ENCODE results near the gene CCDC14.
"Not testable (repeated sequence)": the region's sequence is repeated elsewhere in the genome, so short reads cannot be mapped to it uniquely, and the experiment has no call there.

The CCDC14 gene

DNA sequence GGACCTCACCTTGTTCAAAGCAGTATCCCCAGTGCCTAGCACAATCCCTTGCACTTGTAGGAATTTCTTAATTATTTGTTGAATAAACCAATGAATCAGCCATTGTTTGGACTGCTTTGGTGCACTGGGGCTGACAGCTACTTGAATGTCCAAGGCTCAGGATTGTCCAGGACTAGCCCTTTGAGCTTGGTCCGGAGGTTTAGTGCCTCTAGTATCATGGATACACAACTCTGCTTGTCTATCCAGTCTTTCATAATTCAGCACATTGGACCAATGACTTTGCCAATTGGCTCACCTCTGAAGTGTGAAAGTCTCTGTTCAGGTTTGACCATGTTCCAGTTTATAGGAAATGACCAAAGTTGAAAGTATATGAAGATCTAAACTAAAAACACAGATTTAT is 3.8 kb upstream of the CCDC14 start:
- not testable (repeated sequence) for DNase-seq (ENCODE audit: low read depth)

DNA sequence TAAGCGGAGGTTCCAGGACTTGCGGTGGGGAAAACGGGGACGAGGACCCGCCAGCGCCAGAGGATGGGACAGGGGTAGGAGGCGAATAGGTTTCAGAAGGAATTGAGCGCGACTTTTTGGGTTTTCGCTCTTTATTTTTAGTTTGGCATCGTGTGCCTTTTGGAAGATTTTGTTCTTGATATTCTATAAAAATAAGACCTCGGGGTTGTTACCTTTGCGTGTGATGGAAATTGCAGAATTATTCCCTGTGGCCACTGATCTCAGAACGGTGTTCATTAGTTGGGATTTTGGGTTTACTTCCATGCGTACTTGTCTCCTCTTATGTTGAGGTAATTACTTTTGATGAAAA is 453 bp upstream of the CCDC14 start:
- no peak for DNase-seq (ENCODE audit: low read depth)

DNA sequence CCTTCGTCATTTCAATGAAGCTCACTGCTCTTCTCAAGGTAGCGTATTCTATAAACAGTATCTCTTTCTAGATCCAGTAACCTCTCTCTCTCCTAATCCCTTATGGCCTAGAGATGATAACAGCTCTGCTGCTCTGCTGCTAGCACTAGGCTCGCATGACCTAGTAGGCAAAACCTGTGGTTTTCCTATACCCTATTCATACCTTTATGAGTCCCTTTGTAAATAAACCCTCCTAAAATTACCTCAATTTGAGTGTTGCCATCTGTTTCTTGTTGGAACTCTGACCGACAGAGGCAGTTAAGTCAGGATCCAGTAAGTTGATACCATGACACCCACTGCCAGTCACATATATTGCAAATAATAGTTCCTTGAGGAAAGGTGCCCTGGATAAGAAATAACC is 7.3 kb downstream of the CCDC14 start:
- DNase-seq (ENCODE audit: low read depth), result no peak

DNA sequence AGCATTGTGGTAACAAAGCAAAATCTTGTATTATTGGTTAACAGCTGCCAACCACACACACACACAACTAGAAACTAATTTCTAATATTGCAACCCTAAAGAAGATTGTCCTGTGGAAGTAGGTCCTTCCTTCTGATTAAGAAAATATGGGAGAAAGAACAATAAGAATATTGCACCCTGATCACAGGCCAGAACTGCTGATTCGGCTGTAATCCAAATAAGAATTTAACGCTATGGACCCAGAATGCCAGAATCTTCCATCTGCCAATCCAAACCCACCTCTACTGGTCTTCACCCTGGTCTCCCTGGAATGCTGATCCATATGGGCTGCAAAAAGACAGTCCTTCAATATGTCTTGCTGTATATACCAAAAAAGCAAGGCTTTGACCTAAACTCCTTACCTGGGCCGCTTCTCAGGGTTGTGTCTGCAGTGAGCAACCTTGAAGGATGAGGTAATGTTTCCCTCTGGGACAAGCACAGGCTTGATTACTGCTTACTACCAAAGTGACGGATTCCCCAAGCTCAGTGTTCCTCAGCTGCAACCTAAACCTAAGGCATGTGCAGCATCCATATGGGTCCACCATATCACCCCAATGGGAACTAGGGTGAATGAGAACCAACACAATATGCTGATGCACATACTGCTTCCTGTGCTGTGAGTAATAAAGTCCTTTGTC is 8.0 kb downstream of the CCDC14 start:
- DNase-seq (ENCODE audit: low read depth), result no peak

- no peak for DNase-seq (ENCODE audit: low read depth)
Observed at GRCh38 chr3:123951522-123952447, 9.2 kb downstream of the CCDC14 start.

GRCh38 chr3:123949641-123950040 is 11.4 kb downstream of the CCDC14 start:
- no peak for DNase-seq (ENCODE audit: low read depth)

GRCh38 chr3:123948449-123948848 is 12.6 kb downstream of the CCDC14 start:
- DNase-seq (ENCODE audit: low read depth), result no peak

DNA sequence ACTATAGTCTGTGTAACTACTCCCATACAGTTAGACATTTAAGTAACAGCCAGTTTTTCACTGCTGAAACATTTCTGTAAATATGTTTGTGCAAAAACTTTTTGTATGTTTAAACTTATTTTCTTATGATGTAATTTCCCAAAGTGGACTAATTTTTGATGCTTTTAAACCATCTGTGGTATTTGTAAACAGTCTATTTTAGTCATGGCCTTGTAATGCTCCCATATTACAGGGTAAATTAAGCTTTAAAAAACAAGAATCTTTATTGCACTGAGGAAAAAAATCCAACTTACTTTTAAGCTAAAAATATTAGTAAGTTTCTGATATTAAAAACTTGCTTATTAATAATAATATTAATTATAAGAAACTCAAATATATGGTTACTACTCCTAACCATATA is 13.5 kb downstream of the CCDC14 start:
- DNase-seq (ENCODE audit: low read depth), result no peak

DNA sequence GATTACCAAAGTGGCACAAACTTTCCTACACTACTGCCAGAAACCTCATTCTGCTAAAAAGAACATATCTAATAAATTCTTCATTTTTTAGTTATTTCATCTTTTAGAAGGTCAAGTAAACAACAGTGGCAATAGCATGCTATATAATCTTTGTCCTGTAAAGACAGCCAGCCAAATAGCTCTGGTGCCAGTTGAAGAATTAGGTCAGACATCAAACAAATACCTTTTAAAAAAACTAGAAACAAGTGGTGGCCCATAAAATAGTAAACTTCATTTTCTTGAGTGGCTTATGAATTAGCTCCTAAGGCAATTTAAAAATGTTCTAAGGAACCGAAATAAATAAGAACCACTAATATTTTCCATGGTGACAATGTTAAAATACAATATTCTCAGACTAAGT is 19.5 kb downstream of the CCDC14 start:
- DNase-seq (ENCODE audit: low read depth), result no peak

- DNase-seq (ENCODE audit: low read depth), result no peak
Observed at GRCh38 chr3:123941121-123941520, 19.9 kb downstream of the CCDC14 start.

GRCh38 chr3:123939706-123940105 is 21.3 kb downstream of the CCDC14 start:
- no peak for DNase-seq (ENCODE audit: low read depth)

DNA sequence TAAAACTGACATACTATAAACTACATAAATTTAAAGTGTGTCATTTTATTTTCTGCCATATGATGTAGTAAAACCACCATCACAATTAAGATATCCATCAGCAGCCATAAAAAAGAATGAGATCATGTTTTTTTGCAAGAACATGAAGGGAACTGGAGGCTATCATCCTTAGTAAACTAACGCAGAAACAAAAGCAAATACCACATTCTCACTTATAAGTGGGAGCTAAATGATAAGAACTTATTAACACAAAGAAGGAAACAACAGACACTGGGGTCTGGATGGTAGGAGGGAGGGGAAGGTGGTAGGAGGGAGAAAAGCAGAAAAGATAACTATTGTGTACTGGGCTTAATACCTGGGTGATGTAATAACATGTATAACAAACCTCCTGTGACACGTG is 24.6 kb downstream of the CCDC14 start:
- no peak for DNase-seq (ENCODE audit: low read depth)

GRCh38 chr3:123935830-123936229 is 25.2 kb downstream of the CCDC14 start:
- no peak for DNase-seq (ENCODE audit: low read depth)

DNA sequence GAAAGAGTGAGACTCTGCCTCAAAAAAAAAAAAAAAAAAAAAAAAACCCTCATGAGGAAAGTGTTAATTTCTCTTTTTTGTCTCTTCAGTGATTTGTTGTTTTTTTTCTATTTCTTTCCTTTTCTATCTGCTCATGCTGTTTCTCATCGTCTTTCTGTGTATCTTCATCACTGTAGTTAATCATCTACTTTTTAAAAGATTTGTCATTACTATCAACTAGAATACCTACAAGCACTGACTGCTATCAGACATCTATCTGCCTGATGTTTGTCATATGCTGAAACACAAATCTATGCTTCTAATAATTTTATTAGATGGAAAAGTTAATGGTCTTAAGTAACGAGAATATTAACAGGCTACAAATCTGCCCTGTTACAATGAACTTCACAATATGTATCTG is 26.8 kb downstream of the CCDC14 start:
- no peak for DNase-seq (ENCODE audit: low read depth)

DNA sequence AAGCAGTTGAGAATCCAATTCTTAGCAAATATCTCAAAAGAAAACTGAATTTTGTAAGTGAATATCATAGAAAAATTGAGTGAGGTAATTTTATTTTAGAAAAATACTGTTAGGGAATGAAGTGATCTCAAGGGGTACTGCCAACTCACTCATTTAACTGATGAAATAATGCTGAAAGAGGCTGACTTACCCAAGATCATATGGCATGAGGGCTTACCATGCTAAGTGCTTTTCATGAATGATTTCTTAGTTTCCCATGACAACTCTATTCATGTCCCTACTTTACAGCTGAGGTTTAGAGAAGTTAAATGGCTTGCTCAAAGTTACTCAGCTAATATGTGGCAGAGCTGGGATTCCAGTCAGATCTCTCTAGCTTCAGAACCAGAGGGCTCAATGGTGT is 30.6 kb downstream of the CCDC14 start:
- no peak for DNase-seq (ENCODE audit: low read depth)

DNA sequence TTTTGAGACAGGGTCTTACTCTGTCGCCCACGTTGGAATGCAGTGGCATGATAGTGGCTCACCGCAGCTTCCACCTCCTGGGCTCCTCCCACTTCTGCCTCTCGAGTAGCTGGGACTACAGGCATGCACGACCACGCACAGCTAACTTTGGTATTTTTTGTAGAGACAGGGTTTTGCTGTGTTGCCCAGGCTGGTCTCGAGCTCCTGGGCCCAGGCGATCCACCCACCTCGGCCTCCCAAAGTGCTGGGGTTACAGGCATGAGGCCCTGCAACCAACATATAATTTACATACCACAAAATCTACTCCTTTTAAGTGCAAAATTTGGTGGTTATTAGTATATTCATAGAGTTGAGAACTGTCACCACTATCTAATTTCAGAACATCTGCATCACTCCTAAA is 31.7 kb downstream of the CCDC14 start:
- no peak for DNase-seq (ENCODE audit: low read depth)

DNA sequence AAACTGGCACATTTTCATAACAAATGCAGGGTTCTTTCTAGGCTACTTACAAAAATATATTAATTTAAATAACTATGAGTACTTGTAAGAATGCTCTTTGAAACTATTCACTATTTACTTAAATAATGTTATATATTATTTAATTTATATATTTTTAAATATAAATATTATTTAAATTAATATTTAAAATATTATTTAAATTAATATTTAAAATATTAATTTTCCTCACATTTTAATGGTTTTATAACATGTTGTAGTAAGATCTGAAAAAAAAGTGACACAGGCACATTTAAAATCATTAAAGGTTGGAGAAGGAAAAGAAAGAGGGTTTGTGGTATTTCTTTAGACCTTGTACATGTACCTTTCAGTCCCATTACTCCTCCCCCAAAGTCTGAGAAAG is 34.6 kb downstream of the CCDC14 start:
- DNase-seq (ENCODE audit: low read depth), result no peak

GRCh38 chr3:123920868-123921267 is 40.2 kb downstream of the CCDC14 start:
- DNase-seq (ENCODE audit: low read depth), result no peak

DNA sequence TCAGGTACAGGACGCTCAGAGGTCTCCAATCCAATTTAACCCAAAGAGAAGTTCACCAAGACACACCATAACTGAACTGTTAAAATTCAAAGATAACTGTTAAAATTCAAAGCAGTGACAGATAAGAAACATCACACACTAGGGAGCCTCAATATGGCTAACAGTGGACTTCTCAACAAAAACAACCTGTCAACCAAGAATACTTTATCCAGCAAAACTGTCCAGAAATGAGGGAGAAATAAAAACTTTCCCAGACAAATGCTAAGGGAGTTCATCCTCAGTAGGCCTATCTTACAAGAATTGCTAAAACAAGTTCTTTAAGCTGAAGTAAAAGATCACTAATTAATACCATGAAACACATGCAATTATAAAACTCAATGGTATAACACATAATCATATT is 40.6 kb downstream of the CCDC14 start:
- DNase-seq (ENCODE audit: low read depth), result no peak

DNA sequence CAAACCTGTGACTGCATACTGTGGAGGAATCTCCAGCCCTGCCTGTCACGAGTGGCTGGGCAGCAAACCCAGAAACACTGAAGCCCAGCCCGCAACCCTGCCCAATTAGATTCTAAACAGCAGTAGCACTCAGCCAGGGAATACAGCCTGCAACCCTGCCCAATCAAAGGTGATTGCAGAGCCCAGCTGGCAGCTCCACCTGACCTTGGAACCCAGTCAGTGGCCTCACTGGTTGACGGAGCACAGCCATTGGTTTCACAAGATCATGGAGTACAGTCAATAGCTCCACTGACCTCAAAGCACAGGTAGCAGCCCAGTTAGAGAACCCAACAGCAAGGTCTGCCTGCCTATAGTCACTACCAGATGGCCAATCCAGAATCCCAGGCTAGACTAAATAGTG is 41.7 kb downstream of the CCDC14 start:
- no peak for DNase-seq (ENCODE audit: low read depth)

DNA sequence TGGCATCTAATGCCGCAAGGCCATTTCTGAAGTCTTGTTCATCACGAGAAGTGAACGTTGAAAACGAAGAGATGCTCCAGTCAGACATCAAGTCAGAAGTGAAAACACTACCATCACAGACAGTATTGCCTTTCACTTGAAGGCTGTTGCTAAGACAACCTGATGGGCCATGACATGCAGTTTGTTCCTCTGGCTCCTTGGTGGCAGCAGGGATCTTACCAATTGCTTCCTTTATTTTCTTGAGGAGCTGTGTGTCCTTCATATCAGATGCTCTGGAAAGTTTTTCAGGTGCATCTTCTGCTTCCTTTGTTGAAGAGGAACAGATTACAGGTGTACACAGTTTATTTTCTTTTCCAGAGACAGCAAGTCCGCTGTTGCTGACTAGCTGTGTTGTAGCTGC is 46.2 kb downstream of the CCDC14 start:
- no peak for DNase-seq (ENCODE audit: low read depth)

DNA sequence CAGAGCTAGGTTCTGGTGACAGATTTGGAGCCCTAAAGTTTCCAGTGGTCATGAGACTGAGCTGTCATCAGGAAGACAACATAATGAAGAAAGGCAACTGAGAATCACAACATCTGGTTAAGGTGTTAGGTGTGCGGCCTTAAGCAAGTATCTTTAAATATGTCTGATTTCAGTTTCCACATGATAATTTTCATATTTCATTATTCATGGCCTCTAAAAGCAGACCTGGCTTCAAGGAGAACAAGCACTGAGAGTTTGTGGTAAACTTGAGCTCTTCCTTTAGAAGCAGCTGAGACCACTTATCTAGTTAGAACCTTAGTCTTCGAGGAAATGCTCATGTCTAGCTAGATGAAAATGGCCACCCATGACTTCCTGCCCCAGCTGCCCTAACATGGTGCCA is 51.2 kb downstream of the CCDC14 start:
- no peak for DNase-seq (ENCODE audit: low read depth)

DNA sequence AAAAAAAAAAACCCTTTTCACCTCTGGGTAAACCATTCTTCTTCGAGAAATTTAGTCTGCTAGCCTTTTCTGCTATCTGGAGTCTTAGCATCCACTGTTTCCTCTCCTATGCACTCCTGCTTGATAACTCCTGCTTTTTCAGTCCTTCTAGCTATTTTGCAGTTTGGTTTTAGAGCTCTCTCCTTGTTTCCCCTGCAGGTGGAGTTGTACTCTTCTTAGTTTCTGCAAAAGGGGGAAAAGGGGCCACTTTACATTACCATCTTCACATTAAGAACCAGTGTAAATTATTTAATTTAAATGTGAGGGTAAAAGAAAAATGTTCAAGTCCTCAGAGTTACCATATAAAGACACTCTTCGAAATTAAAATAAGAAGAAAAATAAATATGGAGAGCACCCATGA is 53.3 kb downstream of the CCDC14 start:
- no peak for DNase-seq (ENCODE audit: low read depth)
